ENCODE data around the gene VWA7.

DNA sequence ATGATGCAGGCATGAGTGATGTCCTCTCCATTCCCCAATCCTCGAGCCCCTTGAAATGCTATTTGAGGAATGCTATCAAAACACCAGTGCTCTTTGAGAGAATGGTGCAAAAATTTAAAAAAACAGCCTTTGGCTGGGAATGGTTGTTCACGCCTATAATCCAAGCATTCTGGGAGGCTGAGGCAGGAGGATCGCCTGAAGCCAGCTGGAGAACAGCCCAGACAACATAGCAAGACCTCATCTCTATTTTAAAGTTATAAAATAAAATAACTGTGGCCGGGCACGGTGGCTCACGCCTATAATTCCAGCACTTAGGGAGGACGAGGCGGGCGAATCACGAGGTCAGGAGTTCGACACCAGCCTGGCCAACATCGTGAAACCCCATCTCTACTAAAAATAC, 22.7 kb upstream of the VWA7 start:
- TF ChIP-seq CTCF (IDR thresholded peaks at IDR 0.05), result no peak
- no peak for TF ChIP-seq POLR2AphosphoS5 (IDR thresholded peaks at IDR 0.05)
- TF ChIP-seq POLR2A (IDR thresholded peaks at IDR 0.05), result no peak
